Fibroblast of pulmonary artery (primary cell): ENCODE results near the gene GLIPR2.

ENCODE experiments used
- DNase-seq: peaks from one replicate; pipeline ENCODE4 v3.0.0-alpha.2; 2010; ENCODE audit warnings: low read depth
- H3K4me3 ChIP-seq: replicated peaks from 2 replicates; pipeline ENCODE4 v1.5.1; 2011; ENCODE audit warnings: low read depth, mild to moderate bottlenecking, control low read depth, low read length, moderate library complexity
- TF ChIP-seq, protein P1 (sequence below): IDR thresholded peaks from 2 replicates; pipeline ENCODE4 v1.5.1; 2011; ENCODE audit warnings: mild to moderate bottlenecking, control low read depth, low read length, inconsistent platforms; ENCODE audit errors: missing control alignments

The GLIPR2 gene

DNA sequence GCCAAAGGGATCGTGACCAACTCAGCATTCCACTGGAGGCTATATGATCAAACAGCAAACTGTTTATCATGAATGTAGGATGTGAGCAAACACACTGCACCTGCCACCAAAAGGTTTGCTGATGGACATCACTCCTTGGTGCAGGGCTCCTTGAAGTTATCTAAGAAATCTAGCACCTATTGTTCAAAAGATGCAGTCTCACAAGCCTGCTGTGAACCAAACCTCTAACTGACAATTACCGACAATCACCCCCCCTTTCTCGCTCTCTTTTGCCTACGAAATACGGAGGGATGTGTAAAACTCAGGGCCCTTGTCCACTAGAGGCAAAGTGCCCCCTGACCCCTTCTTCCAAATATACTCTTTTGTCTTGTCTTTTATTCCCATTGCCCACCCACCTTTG, 51.7 kb downstream of the GLIPR2 start:
- DNase-seq = no peak
- no peak overlapping the region for H3K4me3 ChIP-seq
- TF ChIP-seq, protein P1, sequence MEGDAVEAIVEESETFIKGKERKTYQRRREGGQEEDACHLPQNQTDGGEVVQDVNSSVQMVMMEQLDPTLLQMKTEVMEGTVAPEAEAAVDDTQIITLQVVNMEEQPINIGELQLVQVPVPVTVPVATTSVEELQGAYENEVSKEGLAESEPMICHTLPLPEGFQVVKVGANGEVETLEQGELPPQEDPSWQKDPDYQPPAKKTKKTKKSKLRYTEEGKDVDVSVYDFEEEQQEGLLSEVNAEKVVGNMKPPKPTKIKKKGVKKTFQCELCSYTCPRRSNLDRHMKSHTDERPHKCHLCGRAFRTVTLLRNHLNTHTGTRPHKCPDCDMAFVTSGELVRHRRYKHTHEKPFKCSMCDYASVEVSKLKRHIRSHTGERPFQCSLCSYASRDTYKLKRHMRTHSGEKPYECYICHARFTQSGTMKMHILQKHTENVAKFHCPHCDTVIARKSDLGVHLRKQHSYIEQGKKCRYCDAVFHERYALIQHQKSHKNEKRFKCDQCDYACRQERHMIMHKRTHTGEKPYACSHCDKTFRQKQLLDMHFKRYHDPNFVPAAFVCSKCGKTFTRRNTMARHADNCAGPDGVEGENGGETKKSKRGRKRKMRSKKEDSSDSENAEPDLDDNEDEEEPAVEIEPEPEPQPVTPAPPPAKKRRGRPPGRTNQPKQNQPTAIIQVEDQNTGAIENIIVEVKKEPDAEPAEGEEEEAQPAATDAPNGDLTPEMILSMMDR = no peak

DNA sequence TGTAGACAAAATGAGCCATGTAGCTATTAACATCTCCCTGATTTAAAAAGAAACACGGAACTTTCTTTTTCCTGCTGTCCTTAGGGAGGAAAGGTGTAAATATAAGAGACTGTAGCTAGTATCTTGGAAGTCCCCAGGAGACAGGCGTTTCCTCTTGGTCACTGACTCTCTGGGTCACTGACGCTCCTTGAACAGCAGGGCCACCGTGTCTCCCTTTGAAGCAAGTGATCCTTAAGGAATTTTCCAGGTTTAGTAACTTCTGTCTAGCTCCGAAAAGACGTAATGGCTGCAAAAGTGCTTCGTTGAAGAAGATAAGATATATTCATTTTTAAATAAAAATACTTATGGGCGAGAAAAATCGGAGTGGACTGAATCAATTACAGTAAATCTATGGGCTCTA, 53.4 kb downstream of the GLIPR2 start:
- TF ChIP-seq, protein P1 = no peak
- peak overlapping the region; percentile 96 for H3K4me3 ChIP-seq
- DNase-seq = no peak

DNA sequence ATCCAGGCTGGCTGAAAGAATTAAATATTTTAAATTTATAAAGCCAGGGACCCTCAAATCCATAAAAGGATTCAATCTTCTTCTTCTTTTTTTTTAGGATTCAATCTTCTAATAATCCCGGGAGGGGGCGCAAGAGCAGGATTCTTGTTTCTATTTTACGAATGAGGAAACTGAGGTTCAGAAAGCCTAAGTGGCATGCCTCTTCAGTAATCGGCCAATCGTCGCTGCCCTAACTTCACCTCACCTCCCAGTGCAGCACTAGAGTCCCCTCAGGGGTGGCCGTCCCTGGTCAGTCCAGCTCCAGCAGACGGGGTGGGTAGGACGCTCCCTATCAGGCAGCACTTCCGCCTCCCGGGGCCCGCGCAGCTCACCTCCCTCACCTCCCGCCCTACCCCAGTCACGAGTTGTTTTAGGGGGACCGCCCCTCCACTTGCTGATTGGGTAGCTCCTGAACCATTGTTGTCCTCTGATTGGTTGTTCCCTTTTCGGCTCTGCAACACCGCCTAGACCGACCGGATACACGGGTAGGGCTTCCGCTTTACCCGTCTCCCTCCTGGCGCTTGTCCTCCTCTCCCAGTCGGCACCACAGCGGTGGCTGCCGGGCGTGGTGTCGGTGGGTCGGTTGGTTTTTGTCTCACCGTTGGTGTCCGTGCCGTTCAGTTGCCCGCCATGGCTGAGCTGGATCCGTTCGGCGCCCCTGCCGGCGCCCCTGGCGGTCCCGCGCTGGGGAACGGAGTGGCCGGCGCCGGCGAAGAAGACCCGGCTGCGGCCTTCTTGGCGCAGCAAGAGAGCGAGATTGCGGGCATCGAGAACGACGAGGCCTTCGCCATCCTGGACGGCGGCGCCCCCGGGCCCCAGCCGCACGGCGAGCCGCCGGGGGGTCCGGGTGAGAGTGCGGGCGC, 54.1 kb downstream of the GLIPR2 start, which contains the start of gene CLTA:
Gene CLTA (plus strand): TSS at position 534 of the 902 bp plus-strand sequence. CDS start 136 bp downstream, at position 670.
- peak; percentile 99 for DNase-seq
- TF ChIP-seq, protein P1 = peak; percentile 49
- peak within 1 kb of the TSS; percentile 96 for H3K4me3 ChIP-seq

DNA sequence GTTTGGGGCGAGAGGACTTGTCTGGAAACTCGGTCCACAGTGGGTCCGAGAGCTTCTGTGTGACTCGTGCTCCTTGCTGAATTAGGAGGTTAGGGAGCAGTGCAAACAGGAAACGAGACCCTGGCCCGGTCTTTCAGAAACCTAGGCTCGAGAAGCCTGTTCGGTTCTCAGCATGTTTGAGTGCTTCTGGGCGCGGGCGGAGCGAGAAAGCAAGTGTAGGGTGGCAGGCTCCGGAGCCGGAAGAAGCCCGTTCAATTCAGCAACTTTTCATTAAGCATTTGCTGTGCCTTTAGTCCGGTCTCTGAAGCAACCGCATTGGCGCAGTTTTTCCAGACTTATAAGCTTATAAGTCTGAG, 54.7 kb downstream of the GLIPR2 start:
- peak overlapping the region; percentile 96 for H3K4me3 ChIP-seq
- TF ChIP-seq, protein P1 = no peak

DNA sequence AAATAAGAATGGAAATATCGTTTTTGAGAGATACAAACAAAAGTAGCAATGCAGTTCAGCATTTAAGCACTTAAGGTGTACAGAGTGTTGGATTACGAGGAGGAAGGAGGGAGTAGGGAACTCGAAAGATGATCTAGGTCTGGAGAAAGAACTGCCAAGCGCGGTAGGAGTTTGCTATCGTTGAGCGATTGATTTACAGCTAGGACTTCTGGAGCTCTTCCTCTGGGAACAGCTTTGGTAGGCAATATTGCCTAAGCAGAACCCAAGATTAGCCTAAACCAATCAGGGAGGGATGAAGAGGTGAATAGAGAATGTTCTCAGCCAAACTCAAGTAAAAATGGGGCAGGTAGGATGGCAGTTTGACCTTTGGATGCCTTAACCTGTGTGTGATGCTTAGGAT, 55.2 kb downstream of the GLIPR2 start:
- TF ChIP-seq, protein P1 = no peak
- H3K4me3 ChIP-seq = peak overlapping the region; percentile 96
- no peak for DNase-seq

More for the DNA sequence above, 54.7 kb downstream of the GLIPR2 start:
- no peak for DNase-seq

DNA sequence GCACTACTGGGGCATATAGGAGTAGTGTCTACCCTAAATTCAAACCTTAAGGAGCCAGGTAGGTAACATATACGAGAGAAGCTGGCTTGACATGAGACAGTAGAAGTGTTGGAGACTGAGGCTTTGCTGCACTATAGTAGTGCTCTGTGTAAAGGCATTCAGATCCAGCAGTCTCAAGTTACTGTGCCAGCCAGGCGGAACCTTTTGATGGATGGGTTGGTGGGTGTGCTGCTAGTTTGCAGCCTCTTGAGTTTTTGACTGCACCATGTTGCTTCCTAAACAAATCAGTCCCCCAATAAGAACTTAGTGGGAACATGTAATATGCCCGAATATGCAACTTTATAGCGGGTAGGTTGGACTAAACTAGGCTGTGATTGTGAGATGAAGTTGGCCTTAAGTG, 55.7 kb downstream of the GLIPR2 start:
- DNase-seq = no peak
- peak overlapping the region; percentile 96 for H3K4me3 ChIP-seq
- TF ChIP-seq, protein P1 = no peak
